GM23248 (cell line): ENCODE data around the gene CPNE5. TPM values are rescaled to one million over a fixed set of nuclear protein-coding genes. Genes with fewer than 3 reads are reported as not detected.
A peak's percentile ranks its signal among the peaks of the same experiment; 100 is the strongest.

Experiments
- DNase-seq: peaks from one replicate; pipeline ENCODE4 v3.0.0-alpha.2; 2015
- H2AFZ ChIP-seq: fragments of 200-600 bp; sonication (generic); 2 replicates; pipeline ENCODE4 v1.6.1; 2016; ENCODE audit warnings: antibody characterized with exemption
- H3F3A ChIP-seq: fragments of 200-600 bp; sonication (generic); 2 replicates; pipeline ENCODE4 v1.6.1; 2016; ENCODE audit warnings: mild to moderate bottlenecking, antibody characterized with exemption, mixed run types; ENCODE audit not compliant: insufficient read depth
- H3K27ac ChIP-seq: fragments of 200-600 bp; sonication (generic); 2 replicates; pipeline ENCODE4 v1.5.1; 2016; ENCODE audit warnings: mild to moderate bottlenecking
- H3K27me3 ChIP-seq: fragments of 200-600 bp; sonication (generic); replicated peaks from 2 replicates; pipeline ENCODE4 v1.6.1; 2016; ENCODE audit warnings: mild to moderate bottlenecking; ENCODE audit not compliant: insufficient read depth
- H3K36me3 ChIP-seq: fragments of 200-600 bp; sonication (generic); 2 replicates; pipeline ENCODE4 v1.6.1; 2016; ENCODE audit warnings: low read depth, mild to moderate bottlenecking
- H3K4me1 ChIP-seq: fragments of 200-600 bp; sonication (generic); 2 replicates; pipeline ENCODE4 v1.6.1; 2016; ENCODE audit warnings: mild to moderate bottlenecking; ENCODE audit not compliant: insufficient read depth
- H3K4me2 ChIP-seq: fragments of 200-600 bp; sonication (generic); one replicate; pipeline ENCODE4 v1.6.1; 2016; ENCODE audit warnings: mild to moderate bottlenecking; ENCODE audit not compliant: unreplicated experiment
- H3K4me3 ChIP-seq: fragments of 200-600 bp; sonication (generic); 2 replicates; pipeline ENCODE4 v1.5.1; 2016; ENCODE audit warnings: mild to moderate bottlenecking
- H3K79me2 ChIP-seq: fragments of 200-600 bp; sonication (generic); 2 replicates; pipeline ENCODE4 v1.6.1; 2016; ENCODE audit warnings: mild to moderate bottlenecking; ENCODE audit not compliant: insufficient read depth
- H3K9ac ChIP-seq: fragments of 200-600 bp; sonication (generic); 2 replicates; pipeline ENCODE4 v1.6.1; 2016; ENCODE audit warnings: mild to moderate bottlenecking
- H3K9me2 ChIP-seq: fragments of 200-600 bp; sonication (generic); 2 replicates; pipeline ENCODE4 v1.6.1; 2016; ENCODE audit warnings: mixed run types, mild to moderate bottlenecking, moderate library complexity; ENCODE audit not compliant: insufficient read depth
- H3K9me3 ChIP-seq: fragments of 200-600 bp; sonication (generic); one replicate; pipeline ENCODE4 v1.6.1; 2017; ENCODE audit warnings: low read depth
- H4K20me1 ChIP-seq: fragments of 200-600 bp; sonication (generic); 2 replicates; pipeline ENCODE4 v1.6.0; 2016; ENCODE audit not compliant: insufficient read depth
- EZH2 ChIP-seq: fragments of 200-600 bp; sonication (generic); IDR thresholded peaks from 2 replicates; pipeline ENCODE4 v1.6.1; 2018; ENCODE audit warnings: antibody characterized with exemption, mild to moderate bottlenecking; ENCODE audit not compliant: insufficient read depth, poor library complexity, severe bottlenecking
- EZH2phosphoT487 ChIP-seq: fragments of 200-600 bp; sonication (generic); IDR thresholded peaks from 2 replicates; pipeline ENCODE4 v1.6.1; 2018; ENCODE audit warnings: antibody characterized with exemption, moderate library complexity, mild to moderate bottlenecking, low read depth; ENCODE audit not compliant: insufficient read depth
- WGBS, 2 experiments: methylation state at CpG; one replicate each; pipeline ENCODE4 v1.1.6; 2015 to 2017; ENCODE audit warnings: low lambda C conversion rate in 2 of 2, low coverage in 1 of 2; ENCODE audit errors: missing lambda C conversion rate in 2 of 2; 5-methylcytosine and 5-hydroxymethylcytosine counted together
- in situ Hi-C: fragments of 300-500 bp; cut with MboI; formaldehyde crosslinking; loops from 2 replicates; pipeline ENCODE4 v1.15.0; 2020
- polyA plus RNA-seq: library from polyadenylated mRNA; unstranded; fragments of >200 nt; fragmentation: Nextera tagmentation; extraction: Ambion mirVana; gene quantifications from 2 replicates; pipeline ENCODE4 v1.2.1, GENCODE V29; 2016
- total RNA-seq: library from RNA; depleted of rRNA; stranded (reverse); fragments of >200 nt; shearing (Covaris generic); gene quantifications from 2 replicates; pipeline ENCODE4 v1.2.3, GENCODE V29; 2014

Gene CPNE5
- total and polyA plus RNA-seq, 2 experiments from 2014 or later: 0.23 TPM; not detected in 1

DNA sequence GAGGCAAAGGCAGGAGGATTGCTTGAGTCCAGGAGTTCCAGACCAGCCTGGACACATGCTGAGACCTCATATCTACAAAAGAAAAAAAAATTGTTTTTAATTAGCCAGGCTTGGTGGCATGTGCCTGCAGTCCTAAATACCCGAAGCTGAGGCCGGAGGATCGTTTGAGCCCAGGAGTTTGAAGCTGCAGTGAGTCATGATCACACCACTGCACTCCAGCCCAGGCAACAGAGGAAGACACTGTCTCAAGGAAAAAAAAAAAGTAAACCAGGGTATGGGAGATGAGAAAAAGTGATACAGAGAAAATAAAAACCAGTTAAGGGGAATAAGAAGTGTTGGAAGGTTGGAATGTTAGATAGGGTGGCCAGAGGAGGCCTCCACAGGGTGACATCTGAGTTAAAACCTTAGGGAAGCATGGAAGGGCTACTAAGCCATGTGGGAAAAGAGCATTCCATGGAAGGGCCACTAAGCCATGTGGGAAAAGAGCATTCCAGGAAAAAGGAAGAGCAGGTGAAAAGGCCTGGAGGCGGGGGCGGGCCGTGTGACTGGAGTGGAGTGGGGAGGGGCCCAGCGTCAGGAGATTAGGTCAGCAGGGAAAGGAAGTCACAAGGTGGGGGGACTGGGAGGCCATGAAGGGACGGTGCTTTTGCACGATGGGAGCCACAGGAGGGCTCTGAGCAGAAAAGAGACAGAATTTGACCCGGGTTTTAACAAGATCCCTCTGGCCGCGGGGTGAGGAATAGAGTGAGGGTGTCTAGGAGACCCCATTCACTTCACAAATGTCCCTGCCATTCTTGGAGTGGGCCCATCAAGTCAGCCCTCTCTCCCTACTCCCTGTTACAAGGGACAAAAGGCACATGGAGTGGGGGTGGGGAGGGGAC lies 18.3 kb downstream of the CPNE5 start:
- Histone ChIP-seq H3K4me2 (no peak overlapping the region), H3K9me3 (no peaks in the 10 kb centered on the region), H2AFZ (peak overlapping the region; percentile 26; the same call in 1 of the 2 replicates), H3K9me2 (no peaks in the 10 kb centered on the region), H3K36me3 (no peaks in the 10 kb centered on the region), H3K4me3 (no peak overlapping the region), H3K27me3 (no peaks in the 10 kb centered on the region), H3F3A (peaks cover 8% of the 10 kb centered on the region; the same call in 1 of the 2 replicates), H3K4me1 (0 out of 2 replicates have a peak, but pooled peaks cover 5% of the 10 kb centered on the region), H3K9ac (no peak overlapping the region), H3K79me2 (no peaks in the 10 kb centered on the region), H4K20me1 (no peaks in the 10 kb centered on the region), H3K27ac (no peak overlapping the region)
- in situ Hi-C loops: no loop called here
- peak; percentile 62 for DNase-seq
- no peak for TF ChIP-seq EZH2phosphoT487
- no peak for TF ChIP-seq EZH2
- WGBS, 2 experiments: 56 to 63% methylated on average over 9 to 12 of the region's 12 CpGs

DNA sequence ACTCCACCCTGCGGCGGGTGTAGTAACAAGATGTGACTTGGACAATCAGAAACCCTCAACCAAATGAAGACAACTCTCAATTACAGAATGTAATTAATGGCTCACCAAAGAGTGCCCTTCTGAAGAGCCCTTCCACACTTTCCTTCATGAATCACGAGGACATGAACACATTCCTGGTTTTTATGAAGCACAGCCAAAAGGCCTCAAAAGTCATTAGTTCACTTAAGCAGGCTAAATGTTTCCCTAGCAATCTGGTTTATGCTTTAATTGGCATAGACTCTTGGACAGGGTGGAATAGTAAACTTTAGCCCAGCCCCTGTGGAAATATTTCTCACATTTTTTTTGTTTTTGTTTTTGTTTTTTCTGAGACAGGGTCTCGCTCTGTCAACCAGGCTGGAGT lies 20.5 kb downstream of the CPNE5 start:
- H3K9ac ChIP-seq: no peak overlapping the region
- no peak for DNase-seq
- no peaks in the 10 kb centered on the region for H3K79me2 ChIP-seq
- no peaks in the 10 kb centered on the region for H3K27me3 ChIP-seq
- no peaks in the 10 kb centered on the region for H3K9me3 ChIP-seq
- TF ChIP-seq EZH2: no peak
- TF ChIP-seq EZH2phosphoT487: no peak
- H4K20me1 ChIP-seq: no peaks in the 10 kb centered on the region
- 81 to 87% methylated on average over 4 of the region's 4 CpGs for WGBS, 2 experiments
- in situ Hi-C loops: no loop called here
- H2AFZ ChIP-seq: no peak overlapping the region
- no peaks in the 10 kb centered on the region for H3K9me2 ChIP-seq
- 0 out of 2 replicates have a peak, but pooled peaks cover 5% of the 10 kb centered on the region for H3K4me1 ChIP-seq
- H3K4me3 ChIP-seq: no peak overlapping the region
- no peak overlapping the region for H3K27ac ChIP-seq
- H3K36me3 ChIP-seq: no peaks in the 10 kb centered on the region
- H3F3A ChIP-seq: peaks cover 8% of the 10 kb centered on the region; the same call in 1 of the 2 replicates
- H3K4me2 ChIP-seq: no peak overlapping the region

GRCh38 chr6:36817847-36818246 lies 21.4 kb downstream of the CPNE5 start:
- Histone ChIP-seq H3K9me2 (no peaks in the 10 kb centered on the region), H3K36me3 (no peaks in the 10 kb centered on the region), H3K79me2 (no peaks in the 10 kb centered on the region), H2AFZ (no peak overlapping the region), H3K9me3 (no peaks in the 10 kb centered on the region), H3K27ac (no peak overlapping the region), H3K27me3 (no peaks in the 10 kb centered on the region), H3K4me2 (no peak overlapping the region), H4K20me1 (no peaks in the 10 kb centered on the region), H3K4me1 (0 out of 2 replicates have a peak, but pooled peaks cover 5% of the 10 kb centered on the region), H3F3A (peaks cover 8% of the 10 kb centered on the region; the same call in 1 of the 2 replicates), H3K9ac (no peak overlapping the region), H3K4me3 (no peak overlapping the region)
- no peak for TF ChIP-seq EZH2phosphoT487
- TF ChIP-seq EZH2: no peak
- in situ Hi-C loops: no loop called here
- DNase-seq: no peak
- 80 to 87% methylated on average over 3 of the region's 3 CpGs for WGBS, 2 experiments

- Histone ChIP-seq H3K27ac (no peak overlapping the region), H3K27me3 (no peaks in the 10 kb centered on the region), H2AFZ (no peak overlapping the region), H3K36me3 (no peaks in the 10 kb centered on the region), H3K9ac (no peak overlapping the region), H3K4me1 (0 out of 2 replicates have a peak, but pooled peaks cover 5% of the 10 kb centered on the region), H3F3A (peaks cover 8% of the 10 kb centered on the region; the same call in 1 of the 2 replicates), H3K4me3 (no peak overlapping the region), H3K9me3 (no peaks in the 10 kb centered on the region), H3K4me2 (no peak overlapping the region), H3K9me2 (no peaks in the 10 kb centered on the region), H3K79me2 (no peaks in the 10 kb centered on the region), H4K20me1 (no peaks in the 10 kb centered on the region)
- TF ChIP-seq EZH2 (no peak), EZH2phosphoT487 (no peak)
- no peak for DNase-seq
- 77 to 84% methylated on average over 9 of the region's 9 CpGs for WGBS, 2 experiments
- in situ Hi-C loops: no loop called here
Measured at GRCh38 chr6:36817176-36817817, 21.9 kb downstream of the CPNE5 start.
